ENCODE data around the gene SLC25A26.

The SLC25A26 gene

DNA sequence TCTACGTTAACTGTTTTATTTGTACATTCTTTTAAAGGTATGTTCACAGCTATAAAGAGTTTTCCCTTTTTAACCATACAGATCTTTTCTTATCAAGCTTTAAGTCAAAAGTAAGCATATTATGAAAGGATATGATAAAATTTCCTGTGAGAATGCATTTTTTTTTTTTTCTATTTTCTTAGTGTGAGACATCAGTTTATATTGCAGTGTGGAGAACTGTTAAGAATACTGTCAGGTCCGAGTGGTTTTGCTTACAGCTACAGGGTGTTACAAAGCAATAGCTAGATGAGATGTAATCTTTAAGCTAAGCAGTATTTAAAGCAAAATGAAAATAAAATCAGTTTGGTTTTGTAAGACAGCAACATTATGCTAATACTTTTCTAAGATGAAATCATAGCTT is 133.2 kb downstream of the SLC25A26 start:
- DNase-seq: no peak
- TF ChIP-seq CTCF (IDR thresholded peaks at IDR 0.05): no peak
- H3K9me3 Mint-ChIP-seq: no peaks in the 10 kb centered on the region
- H3K4me1 Mint-ChIP-seq: peaks cover 19% of the 10 kb centered on the region
- H3K27me3 Mint-ChIP-seq (ENCODE audit: low read depth, poor library complexity): no peaks in the 10 kb centered on the region
- H3K27ac Mint-ChIP-seq: peak overlapping the region; percentile 78
- no peak overlapping the region for H3K4me3 Mint-ChIP-seq
- no peaks in the 10 kb centered on the region for H3K36me3 Mint-ChIP-seq (ENCODE audit: low read depth)

DNA sequence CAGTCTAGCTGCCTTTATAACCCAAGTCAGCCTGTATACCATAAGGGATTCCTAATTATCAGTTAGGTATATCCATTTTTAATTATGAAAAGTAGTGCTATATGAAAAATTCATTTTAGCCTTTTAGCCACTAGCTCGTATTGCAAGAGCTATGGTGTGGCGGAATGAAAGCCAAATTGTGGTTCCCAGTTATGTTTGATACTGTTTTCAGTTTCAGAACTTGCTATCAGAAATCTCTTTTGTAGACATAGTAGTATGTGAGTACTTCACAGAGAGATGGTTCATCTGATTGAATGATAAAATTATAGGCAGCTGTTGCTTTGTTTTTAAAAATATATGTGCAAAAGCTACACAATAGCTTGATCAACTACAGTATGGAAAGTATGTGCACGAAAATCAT is 134.6 kb downstream of the SLC25A26 start:
- H3K36me3 Mint-ChIP-seq (ENCODE audit: low read depth): no peaks in the 10 kb centered on the region

GRCh38 chr3:66355997-66356396 is 135.2 kb downstream of the SLC25A26 start:
- H3K4me1 Mint-ChIP-seq: peaks cover 19% of the 10 kb centered on the region
- no peak overlapping the region for H3K27ac Mint-ChIP-seq
- H3K36me3 Mint-ChIP-seq (ENCODE audit: low read depth): no peaks in the 10 kb centered on the region
- no peaks in the 10 kb centered on the region for H3K9me3 Mint-ChIP-seq
- no peak overlapping the region for H3K4me3 Mint-ChIP-seq
- DNase-seq: no peak
- TF ChIP-seq CTCF (IDR thresholded peaks at IDR 0.05): no peak
- H3K27me3 Mint-ChIP-seq (ENCODE audit: low read depth, poor library complexity): no peaks in the 10 kb centered on the region

More for the DNA sequence above, 134.6 kb downstream of the SLC25A26 start:
- no peak for DNase-seq
- H3K27ac Mint-ChIP-seq: no peak overlapping the region
- no peak overlapping the region for H3K4me3 Mint-ChIP-seq
- H3K9me3 Mint-ChIP-seq: no peaks in the 10 kb centered on the region
- no peaks in the 10 kb centered on the region for H3K27me3 Mint-ChIP-seq (ENCODE audit: low read depth, poor library complexity)
- peaks cover 19% of the 10 kb centered on the region for H3K4me1 Mint-ChIP-seq
- no peak for TF ChIP-seq CTCF (IDR thresholded peaks at IDR 0.05)

GRCh38 chr3:66361356-66361755 is 140.6 kb downstream of the SLC25A26 start:
- Mint-ChIP-seq H3K27me3 (ENCODE audit: low read depth, poor library complexity) (peaks cover 4% of the 10 kb centered on the region), H3K9me3 (no peaks in the 10 kb centered on the region), H3K36me3 (ENCODE audit: low read depth) (no peaks in the 10 kb centered on the region), H3K4me3 (no peak overlapping the region), H3K27ac (no peak overlapping the region), H3K4me1 (peaks cover 31% of the 10 kb centered on the region)
- no peak for DNase-seq
- no peak for TF ChIP-seq CTCF (IDR thresholded peaks at IDR 0.05)

DNA sequence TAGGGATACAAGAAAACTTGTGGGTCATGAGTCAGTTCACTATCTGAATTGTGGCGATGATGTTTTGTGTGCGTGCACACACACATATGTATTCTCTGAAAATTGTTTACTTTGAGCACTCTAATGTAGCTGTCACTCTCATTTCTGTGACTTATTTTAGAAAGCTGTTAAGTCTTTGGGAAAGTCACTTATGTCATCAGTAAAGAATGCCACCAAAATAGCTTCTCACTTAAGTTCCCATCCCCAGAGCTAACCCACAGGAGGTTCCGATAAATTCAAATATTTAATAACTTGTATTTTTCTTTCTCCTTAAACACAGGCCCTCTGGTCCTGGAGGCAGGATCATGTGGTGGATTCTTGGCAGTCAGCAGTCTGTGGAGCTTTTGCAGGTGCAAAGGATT is 141.7 kb downstream of the SLC25A26 start:
- Mint-ChIP-seq H3K4me1 (peaks cover 31% of the 10 kb centered on the region), H3K4me3 (no peak overlapping the region), H3K36me3 (ENCODE audit: low read depth) (no peaks in the 10 kb centered on the region), H3K9me3 (no peaks in the 10 kb centered on the region), H3K27me3 (ENCODE audit: low read depth, poor library complexity) (peaks cover 4% of the 10 kb centered on the region), H3K27ac (peak overlapping the region; percentile 41)
- no peak for TF ChIP-seq CTCF (IDR thresholded peaks at IDR 0.05)
- DNase-seq: no peak

DNA sequence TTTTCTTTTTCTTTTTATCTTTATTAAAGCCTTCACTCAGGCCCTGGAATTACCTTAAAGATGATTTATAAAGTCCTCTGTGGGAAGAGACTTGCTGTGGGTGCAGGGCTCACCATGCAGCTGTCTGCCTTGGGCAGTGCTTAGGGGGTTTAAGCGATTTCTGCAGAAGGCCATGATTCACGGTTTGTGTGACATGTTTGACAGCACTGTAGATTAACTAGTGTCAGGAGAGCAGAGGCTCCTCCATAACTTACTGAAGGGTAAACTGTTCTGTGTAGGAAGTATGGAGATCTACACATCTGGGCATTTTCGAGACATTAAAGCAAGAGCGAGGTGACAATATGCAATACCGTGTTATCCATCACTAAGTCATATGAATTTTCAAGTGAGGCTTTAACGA is 142.3 kb downstream of the SLC25A26 start:
- Mint-ChIP-seq H3K27me3 (ENCODE audit: low read depth, poor library complexity) (peaks cover 4% of the 10 kb centered on the region), H3K27ac (peak overlapping the region; percentile 51), H3K9me3 (no peaks in the 10 kb centered on the region), H3K4me1 (peaks cover 31% of the 10 kb centered on the region), H3K4me3 (no peak overlapping the region), H3K36me3 (ENCODE audit: low read depth) (no peaks in the 10 kb centered on the region)
- DNase-seq: peak; percentile 28
- no peak for TF ChIP-seq CTCF (IDR thresholded peaks at IDR 0.05)
